Smooth muscle cell (in vitro differentiated cells): ENCODE data around the gene RFXANK. TPM values are rescaled to one million over a fixed set of nuclear protein-coding genes. Genes with fewer than 3 reads are reported as not detected.

Experiments used
- DNase-seq: peaks from one replicate; lab custom pipeline; 2025; ENCODE audit not compliant: unreplicated experiment; lab: John Stamatoyannopoulos, UW
- H2AFZ ChIP-seq: fragments of 200-600 bp; sonication (generic); 2 replicates; pipeline ENCODE4 v1.6.0; 2016; ENCODE audit warnings: antibody characterized with exemption, low read depth, mild to moderate bottlenecking
- H3F3A ChIP-seq: fragments of 200-600 bp; sonication (generic); 2 replicates; pipeline ENCODE4 v1.6.0; 2017; ENCODE audit warnings: antibody characterized with exemption, low read depth
- H3K27ac ChIP-seq: fragments of 200-600 bp; sonication (generic); 2 replicates; pipeline ENCODE4 v1.5.1; 2016; ENCODE audit warnings: low read depth, mild to moderate bottlenecking
- H3K27me3 ChIP-seq: fragments of 200-600 bp; sonication (generic); 2 replicates; pipeline ENCODE4 v1.6.1; 2016; ENCODE audit warnings: low read depth, mild to moderate bottlenecking
- H3K36me3 ChIP-seq: fragments of 200-600 bp; sonication (generic); 2 replicates; pipeline ENCODE4 v1.5.1; 2016; ENCODE audit warnings: low read depth
- H3K4me1 ChIP-seq: fragments of 200-600 bp; sonication (generic); 2 replicates; pipeline ENCODE4 v1.5.1; 2016; ENCODE audit warnings: low read depth
- H3K4me2 ChIP-seq: fragments of 200-600 bp; sonication (generic); 2 replicates; pipeline ENCODE4 v1.6.0; 2016; ENCODE audit warnings: mild to moderate bottlenecking
- H3K4me3 ChIP-seq: fragments of 200-600 bp; sonication (generic); 2 replicates; pipeline ENCODE4 v1.5.1; 2016; ENCODE audit warnings: mild to moderate bottlenecking
- H3K79me2 ChIP-seq: fragments of 200-600 bp; sonication (generic); 2 replicates; pipeline ENCODE4 v1.6.0; 2016; ENCODE audit warnings: low read depth, mild to moderate bottlenecking
- H3K9ac ChIP-seq: fragments of 200-600 bp; sonication (generic); 2 replicates; pipeline ENCODE4 v1.6.0; 2016; ENCODE audit warnings: low read depth
- H3K9me3 ChIP-seq: fragments of 200-600 bp; sonication (generic); replicated peaks from 2 replicates; pipeline ENCODE4 v1.5.1; 2016; ENCODE audit warnings: low read depth
- H4K20me1 ChIP-seq: fragments of 200-600 bp; sonication (generic); 2 replicates; pipeline ENCODE4 v1.6.0; 2016; ENCODE audit warnings: low read depth
- WGBS: methylation state at CpG from one replicate; pipeline ENCODE4 v1.1.7; 2016; ENCODE audit warnings: low lambda C conversion rate; 5-methylcytosine and 5-hydroxymethylcytosine counted together
- polyA plus RNA-seq: library from polyadenylated mRNA; unstranded; fragments of >200 nt; fragmentation: Nextera tagmentation; extraction: Ambion mirVana; gene quantifications from 2 replicates; pipeline ENCODE4 v1.2.1, GENCODE V29; 2016
- small RNA-seq: library from RNA; depleted of rRNA; stranded (forward); fragments of <200 nt; gene quantifications from one replicate; pipeline ENCODE3, GENCODE V24; 2014
- total RNA-seq: library from RNA; depleted of rRNA; stranded (reverse); fragments of >200 nt; gene quantifications from 2 replicates; pipeline ENCODE4 v1.2.3, GENCODE V29; 2014
- TF ChIP-seq, protein P1 (sequence below): fragments of 200-600 bp; sonication (generic); IDR thresholded peaks from 2 replicates; pipeline ENCODE4 v1.5.1; 2017; ENCODE audit warnings: borderline replicate concordance, mild to moderate bottlenecking, antibody characterized with exemption; ENCODE audit not compliant: insufficient read depth, poor library complexity, severe bottlenecking

RFXANK gene
- total and polyA plus RNA-seq, 2 experiments from 2014 or later: 59.6 to 94.8 TPM

DNA sequence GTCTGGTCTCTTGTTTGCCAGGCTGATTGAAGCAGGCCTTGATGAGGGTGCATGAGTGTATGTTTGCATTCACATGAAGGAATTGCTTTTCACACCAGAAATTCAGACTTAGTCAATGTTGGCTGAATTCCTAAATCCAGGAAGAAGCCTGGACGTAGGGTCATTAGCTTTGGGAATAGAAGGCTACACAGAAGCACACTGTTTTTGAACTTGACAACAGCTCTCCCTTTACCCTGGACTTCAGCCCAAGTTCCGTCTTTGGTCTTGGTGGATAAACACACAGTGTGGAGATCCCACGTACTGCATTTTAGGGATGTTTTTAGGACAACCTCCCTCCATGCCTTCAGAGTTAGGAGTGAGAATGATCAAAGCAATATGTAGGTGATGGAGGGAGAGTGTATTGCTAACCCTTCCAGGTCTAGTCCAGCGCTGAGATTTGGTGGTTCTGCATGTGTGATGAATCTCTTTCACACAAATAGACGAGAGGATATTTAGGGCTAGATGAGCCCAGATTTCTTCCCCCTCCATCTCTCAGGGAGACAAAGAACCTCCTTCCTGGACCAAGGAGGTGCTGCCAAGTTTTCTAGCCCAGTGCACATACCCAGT, 58.2 kb downstream of the RFXANK start:
- peaks cover 52% of the 10 kb centered on the region for H3K27me3 ChIP-seq
- no peaks in the 10 kb centered on the region for H3K36me3 ChIP-seq
- no peak overlapping the region for H3K4me2 ChIP-seq
- H3K27ac ChIP-seq: no peak overlapping the region
- TF ChIP-seq, protein P1, sequence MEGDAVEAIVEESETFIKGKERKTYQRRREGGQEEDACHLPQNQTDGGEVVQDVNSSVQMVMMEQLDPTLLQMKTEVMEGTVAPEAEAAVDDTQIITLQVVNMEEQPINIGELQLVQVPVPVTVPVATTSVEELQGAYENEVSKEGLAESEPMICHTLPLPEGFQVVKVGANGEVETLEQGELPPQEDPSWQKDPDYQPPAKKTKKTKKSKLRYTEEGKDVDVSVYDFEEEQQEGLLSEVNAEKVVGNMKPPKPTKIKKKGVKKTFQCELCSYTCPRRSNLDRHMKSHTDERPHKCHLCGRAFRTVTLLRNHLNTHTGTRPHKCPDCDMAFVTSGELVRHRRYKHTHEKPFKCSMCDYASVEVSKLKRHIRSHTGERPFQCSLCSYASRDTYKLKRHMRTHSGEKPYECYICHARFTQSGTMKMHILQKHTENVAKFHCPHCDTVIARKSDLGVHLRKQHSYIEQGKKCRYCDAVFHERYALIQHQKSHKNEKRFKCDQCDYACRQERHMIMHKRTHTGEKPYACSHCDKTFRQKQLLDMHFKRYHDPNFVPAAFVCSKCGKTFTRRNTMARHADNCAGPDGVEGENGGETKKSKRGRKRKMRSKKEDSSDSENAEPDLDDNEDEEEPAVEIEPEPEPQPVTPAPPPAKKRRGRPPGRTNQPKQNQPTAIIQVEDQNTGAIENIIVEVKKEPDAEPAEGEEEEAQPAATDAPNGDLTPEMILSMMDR: no peak
- 74% methylated on average over 5 of the region's 5 CpGs for WGBS
- no peak overlapping the region for H3K4me3 ChIP-seq
- DNase-seq: no peak
- no peak overlapping the region for H2AFZ ChIP-seq
- H4K20me1 ChIP-seq: no peaks in the 10 kb centered on the region
- no peaks in the 10 kb centered on the region for H3K4me1 ChIP-seq
- no peak overlapping the region for H3K9ac ChIP-seq
- H3F3A ChIP-seq: no peaks in the 10 kb centered on the region
- no peaks in the 10 kb centered on the region for H3K9me3 ChIP-seq
- no peaks in the 10 kb centered on the region for H3K79me2 ChIP-seq

Small RNA genes lying within 50 kb of the gene (small RNA-seq; reads per million reads assigned to genes)
- gene RNU6-1028P: not detected

Other genes starting within 250 kb of the RFXANK start
- 47.3 and 47.6 TPM in 2 replicates for gene SUGP2, start 158.7 kb upstream of the RFXANK start, total RNA-seq
- gene SUGP2, start 158.7 kb upstream of the RFXANK start, polyA plus RNA-seq: 42.2 and 51.7 TPM in 2 replicates
- 14.6 and 27.1 TPM in 2 replicates for gene ARMC6, start 158.7 kb upstream of the RFXANK start, total RNA-seq
- 13.8 and 17.8 TPM in 2 replicates for gene ARMC6, start 158.7 kb upstream of the RFXANK start, polyA plus RNA-seq
- gene SLC25A42, start 128.3 kb upstream of the RFXANK start, total RNA-seq: 8.1 and 11.8 TPM in 2 replicates
- 14.4 and 18.9 TPM in 2 replicates for gene SLC25A42, start 128.3 kb upstream of the RFXANK start, polyA plus RNA-seq
- 20.3 and 30.3 TPM in 2 replicates for gene TMEM161A, start 53.8 kb upstream of the RFXANK start, total RNA-seq
- 40.6 and 47.8 TPM in 2 replicates for gene TMEM161A, start 53.8 kb upstream of the RFXANK start, polyA plus RNA-seq
- gene MEF2B, start 22.0 kb upstream of the RFXANK start, total RNA-seq: 0.40 TPM in 1 of 2 replicates, not detected in the other
- gene MEF2B, start 22.0 kb upstream of the RFXANK start, polyA plus RNA-seq: 2.9 and 4.4 TPM in 2 replicates
- gene BORCS8, start 106 bp upstream of the RFXANK start, total RNA-seq: 6.6 and 10.0 TPM in 2 replicates
- 15.7 and 25.9 TPM in 2 replicates for gene BORCS8, start 106 bp upstream of the RFXANK start, polyA plus RNA-seq
- 3.2 and 6.9 TPM in 2 replicates for gene NR2C2AP, start 11.2 kb downstream of the RFXANK start, total RNA-seq
- 10.5 and 14.5 TPM in 2 replicates for gene NR2C2AP, start 11.2 kb downstream of the RFXANK start, polyA plus RNA-seq
- gene NCAN, start 19.7 kb downstream of the RFXANK start, total RNA-seq: 0.09 TPM in 1 of 2 replicates, not detected in the other
- not detected in 2 replicates for gene NCAN, start 19.7 kb downstream of the RFXANK start, polyA plus RNA-seq
- gene TM6SF2, start 81.0 kb downstream of the RFXANK start, total RNA-seq: 1.0 and 3.4 TPM in 2 replicates
- 7.9 and 9.4 TPM in 2 replicates for gene TM6SF2, start 81.0 kb downstream of the RFXANK start, polyA plus RNA-seq
- gene SUGP1, start 128.3 kb downstream of the RFXANK start, total RNA-seq: 19.9 and 28.9 TPM in 2 replicates
- 47.4 and 54.1 TPM in 2 replicates for gene SUGP1, start 128.3 kb downstream of the RFXANK start, polyA plus RNA-seq
- gene MAU2, start 128.6 kb downstream of the RFXANK start, total RNA-seq: 25.4 and 28.0 TPM in 2 replicates
- 19.9 and 27.6 TPM in 2 replicates for gene MAU2, start 128.6 kb downstream of the RFXANK start, polyA plus RNA-seq
- gene GATAD2A, start 213.4 kb downstream of the RFXANK start, total RNA-seq: 26.8 and 27.1 TPM in 2 replicates
- gene GATAD2A, start 213.4 kb downstream of the RFXANK start, polyA plus RNA-seq: 27.0 and 38.3 TPM in 2 replicates